ENCODE results near the gene RNF121.

Gene RNF121

DNA sequence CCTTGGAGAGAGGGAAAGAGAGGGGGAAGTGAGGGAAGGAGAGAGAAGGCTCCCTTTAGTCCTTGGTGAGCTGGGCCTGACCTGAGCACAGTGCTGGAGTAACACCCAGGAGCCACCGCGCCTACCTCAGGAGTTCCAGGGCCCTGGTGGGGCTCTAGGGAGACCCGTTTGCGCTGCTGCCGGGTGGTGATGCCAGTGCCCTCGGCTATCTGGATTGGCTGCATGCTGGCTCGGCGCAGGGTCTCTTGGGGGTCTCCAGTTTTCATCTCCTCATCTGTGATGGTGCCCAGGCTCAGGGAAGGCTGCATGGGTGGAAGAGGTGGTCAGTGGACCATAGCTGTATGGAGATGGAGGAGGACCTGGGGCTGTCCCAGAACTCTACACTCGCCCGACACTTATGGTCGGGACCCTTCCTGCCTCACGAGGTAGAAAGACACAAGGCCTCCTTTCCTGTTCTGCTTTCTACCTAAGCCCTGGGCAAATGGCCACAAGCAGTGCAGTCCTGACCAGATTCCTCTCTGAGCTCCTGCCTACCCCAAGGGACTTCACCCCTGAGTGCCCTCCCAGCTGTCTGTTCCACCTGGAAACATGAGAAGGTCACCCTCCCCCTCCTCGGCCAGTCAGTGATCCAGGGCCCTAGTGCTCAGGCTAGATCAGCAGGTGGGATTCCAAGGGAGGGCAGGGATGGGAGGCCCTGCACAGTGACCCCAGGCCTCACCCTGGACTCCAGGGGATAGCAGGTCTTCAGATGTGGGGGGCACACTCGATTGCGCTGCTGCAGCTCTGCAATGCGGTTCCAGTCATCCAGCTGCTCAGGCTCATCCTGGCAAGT, 75.9 kb downstream of the RNF121 start:
- no peak for DNase-seq (ENCODE audit: low read depth in 1 of 2, low spot score in 1 of 2)

DNA sequence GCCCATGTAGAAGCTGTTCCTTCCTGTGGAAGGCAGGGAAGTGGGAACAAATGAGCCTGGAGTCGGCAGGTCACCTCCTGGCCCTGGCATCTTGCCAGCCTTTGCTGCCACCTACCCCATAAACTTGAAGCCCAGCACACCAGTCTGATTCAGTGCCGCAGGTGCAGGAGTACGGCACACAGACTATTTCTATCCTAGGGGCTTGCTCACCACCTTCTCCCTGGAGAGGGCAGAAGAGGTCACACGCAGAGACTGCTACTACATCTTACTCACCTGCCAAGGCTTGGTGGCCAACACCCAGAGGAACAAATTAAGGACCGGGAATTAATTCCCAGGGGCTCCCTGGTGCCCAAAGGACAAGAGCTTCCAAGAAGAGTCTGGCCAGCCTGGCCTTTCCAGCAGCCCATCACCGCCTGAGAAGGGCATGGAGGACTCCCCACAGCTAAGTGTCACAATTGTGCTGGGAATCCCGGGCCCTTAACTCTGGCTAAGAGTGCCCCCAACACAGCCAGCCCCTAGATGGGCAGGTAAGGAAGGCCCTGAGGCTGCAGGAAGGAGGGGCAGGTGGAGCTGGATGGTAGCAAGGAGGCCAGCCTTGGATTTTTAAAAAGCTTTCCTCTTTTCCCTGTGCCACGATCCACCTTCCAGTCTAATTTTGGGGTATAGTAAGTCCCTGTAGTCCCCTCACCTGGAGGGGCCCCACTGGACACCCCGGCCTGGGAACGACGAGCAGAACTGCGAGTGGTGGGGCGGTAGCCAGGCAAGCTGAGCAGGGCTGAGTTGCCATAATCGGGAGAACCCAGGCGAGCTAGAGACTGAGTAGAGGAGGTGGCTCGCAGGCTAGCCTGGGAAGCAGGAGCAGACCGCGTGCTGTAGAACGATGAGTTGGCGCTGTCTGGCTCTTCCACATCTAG, 76.8 kb downstream of the RNF121 start:
- DNase-seq (ENCODE audit: low read depth in 1 of 2, low spot score in 1 of 2) = no peak

DNA sequence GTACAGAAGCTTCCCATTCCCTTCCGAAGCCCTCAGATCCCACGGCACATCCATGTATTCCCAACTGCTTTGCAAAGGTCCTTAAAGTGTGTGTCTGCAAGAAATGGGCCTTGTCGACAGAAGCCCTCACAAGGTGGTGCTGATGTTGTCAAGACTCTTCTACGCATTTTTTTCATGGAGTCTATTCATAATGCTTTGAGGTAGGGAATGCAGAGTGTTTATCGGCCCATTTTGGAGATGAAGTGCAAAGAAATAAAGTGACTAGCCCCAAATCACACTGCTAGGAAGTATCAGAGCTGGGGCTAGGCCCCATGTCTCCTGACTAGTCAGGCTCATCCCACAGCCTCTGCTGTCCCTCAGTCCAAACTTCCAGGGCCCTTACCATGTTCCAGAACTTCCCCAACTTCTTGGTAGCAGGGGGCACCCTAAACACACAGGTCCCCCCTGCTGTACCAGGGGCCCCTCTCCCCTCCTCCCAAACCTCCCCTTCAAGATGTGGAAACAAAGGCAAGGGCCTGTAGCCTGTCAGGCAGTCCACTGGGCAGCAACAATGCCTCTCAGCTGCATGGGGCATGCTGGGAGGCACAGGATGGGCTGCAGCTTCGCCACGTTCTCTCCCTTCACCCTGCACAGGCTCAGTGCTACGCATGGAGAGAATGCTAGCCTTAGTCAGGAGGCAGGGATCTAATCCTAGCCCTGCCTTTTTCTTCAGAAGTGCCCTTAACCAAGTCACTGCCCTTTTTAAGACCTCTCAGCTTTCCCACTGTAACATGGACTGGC, 77.7 kb downstream of the RNF121 start:
- DNase-seq (ENCODE audit: low read depth in 1 of 2, low spot score in 1 of 2) = no peak

DNA sequence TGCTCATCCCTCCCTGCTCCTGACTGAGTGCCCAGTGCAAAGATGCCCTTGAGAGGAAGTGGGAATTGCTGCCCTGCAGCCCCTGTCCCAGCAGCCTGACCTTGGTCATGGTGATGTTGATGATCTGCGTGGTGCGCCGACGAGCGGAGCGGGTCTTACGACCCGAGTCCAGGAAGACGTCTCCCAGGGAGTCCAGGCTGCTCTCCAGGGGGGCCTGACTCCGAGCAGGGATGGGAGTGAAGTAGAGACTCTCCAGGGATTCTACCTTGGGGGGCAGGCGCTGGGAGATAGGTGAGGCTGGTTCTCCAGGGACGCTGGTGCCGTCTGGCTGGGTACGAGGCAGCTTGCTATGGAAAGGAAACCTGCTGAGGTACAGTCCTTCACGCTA, 78.2 kb downstream of the RNF121 start:
- no peak for DNase-seq (ENCODE audit: low read depth in 1 of 2, low spot score in 1 of 2)

DNA sequence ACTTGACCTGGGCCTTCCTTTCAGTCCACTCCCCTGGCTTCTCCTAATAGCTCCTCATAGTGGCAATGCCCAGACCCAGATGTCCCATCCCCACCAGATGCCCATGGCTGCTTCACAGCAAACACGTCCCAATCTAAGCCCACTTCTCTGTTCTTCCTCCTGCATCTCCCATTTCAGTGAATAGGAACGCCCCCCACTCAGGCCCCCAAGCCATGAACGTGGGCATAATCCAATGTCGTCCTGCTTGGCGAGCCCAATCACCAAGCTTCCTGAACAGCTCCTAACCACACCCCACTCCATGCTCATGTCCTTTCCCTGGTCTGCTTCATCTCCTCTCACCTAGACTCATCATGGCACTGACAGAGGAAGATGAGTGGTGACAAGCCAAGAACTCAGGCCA, 78.7 kb downstream of the RNF121 start:
- DNase-seq (ENCODE audit: low read depth in 1 of 2, low spot score in 1 of 2) = no peak

DNA sequence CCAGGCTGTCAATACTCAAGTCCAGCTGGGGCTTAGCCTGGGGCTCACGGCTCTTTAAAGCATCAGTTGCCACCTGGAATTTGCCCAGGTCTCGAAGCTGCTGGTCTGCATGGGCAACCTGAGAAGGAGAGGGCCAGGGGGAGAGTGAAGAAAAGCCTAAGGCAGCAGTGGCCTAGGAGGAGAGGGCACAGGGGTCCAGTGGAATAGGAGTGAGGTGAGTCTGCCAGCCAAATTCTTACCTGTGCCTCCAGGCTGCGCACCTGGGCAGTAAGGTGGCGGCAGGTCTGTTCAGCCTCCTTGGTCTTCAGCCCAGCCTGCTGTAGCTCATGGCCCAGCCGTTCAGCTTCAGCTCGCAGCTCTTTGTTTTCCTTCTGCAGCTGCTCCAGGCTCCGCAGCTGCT, 79.9 kb downstream of the RNF121 start:
- DNase-seq (ENCODE audit: low read depth in 1 of 2, low spot score in 1 of 2) = no peak

DNA sequence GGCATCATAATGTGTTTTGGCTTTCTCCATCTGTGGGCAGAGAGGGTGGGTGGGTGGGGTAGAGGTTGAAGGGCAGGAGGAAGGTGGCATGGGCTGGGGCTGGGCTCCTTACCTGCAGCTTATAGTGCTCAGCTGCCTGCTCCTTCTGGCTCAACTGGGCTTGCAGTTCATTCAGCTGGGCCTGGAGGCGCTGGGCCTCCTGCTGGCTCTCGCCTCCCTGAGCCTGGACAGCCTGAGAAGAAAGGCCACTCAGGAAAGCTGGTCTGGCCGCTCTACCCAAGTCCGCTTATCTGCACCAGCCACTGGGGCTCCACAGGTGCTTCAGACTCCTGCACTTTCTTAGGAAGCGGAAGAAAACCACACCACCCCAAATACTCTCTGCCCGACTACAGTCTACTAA, 80.3 kb downstream of the RNF121 start:
- no peak for DNase-seq (ENCODE audit: low read depth in 1 of 2, low spot score in 1 of 2)

DNA sequence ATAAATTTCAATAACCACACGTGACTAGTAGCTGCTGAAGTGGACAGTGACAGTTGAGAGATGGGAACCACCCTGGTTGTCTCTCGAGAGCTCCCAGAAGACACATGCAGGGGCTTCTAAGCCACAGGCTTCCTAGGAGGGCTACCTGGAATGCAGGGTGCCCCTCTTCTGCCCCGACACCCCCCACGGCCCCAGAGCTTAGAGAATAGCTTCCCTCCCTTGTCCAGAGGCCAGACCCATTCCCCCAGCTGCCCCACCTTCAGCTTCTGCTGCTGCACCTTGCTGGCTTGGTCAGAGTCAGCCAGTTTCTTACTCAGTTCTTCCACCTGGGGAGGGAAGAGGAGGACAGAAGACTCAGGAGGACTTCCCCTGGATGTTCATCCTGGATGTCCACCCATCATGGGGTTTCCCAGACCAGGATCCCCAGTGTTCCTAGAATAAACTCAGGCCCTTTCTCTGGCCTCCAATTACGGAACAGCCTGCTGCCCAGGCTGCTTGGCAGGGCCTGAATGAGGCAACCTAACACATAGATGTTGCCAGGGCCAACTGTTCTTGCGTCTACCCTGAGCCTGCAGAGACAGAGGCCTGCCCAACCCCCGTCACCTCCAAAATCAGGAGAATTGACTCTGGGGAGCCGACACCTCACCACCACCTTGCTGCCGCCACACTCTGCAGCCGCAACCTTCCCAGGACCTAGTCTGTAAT, 81.8 kb downstream of the RNF121 start:
- DNase-seq (ENCODE audit: low read depth in 1 of 2, low spot score in 1 of 2) = no peak

DNA sequence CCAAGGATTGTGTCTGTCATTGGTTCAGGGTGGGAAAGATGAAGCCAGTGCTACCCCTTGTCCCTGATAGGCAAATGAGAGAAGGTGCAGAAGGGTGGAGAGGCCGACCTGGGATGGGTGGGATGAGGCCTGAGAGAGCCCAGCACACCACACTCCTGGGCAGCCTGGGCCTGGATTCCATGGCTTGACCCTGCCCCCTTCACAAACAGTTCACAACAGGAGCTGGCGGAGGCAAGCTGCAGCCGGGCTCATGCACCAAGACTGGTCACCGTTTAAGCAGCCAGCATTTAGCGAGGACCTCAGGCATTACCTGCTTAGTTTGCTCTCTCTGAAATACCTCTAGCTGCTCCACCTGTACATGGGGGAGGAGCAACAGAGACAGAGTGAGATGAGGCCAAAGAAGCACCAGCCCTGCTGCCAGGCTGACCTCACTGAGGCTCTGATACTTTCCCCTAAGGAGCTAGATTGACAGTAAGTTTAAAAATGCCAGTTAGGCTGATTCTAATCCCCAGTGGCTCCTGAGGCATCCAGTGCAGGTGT, 83.3 kb downstream of the RNF121 start:
- no peak for DNase-seq (ENCODE audit: low read depth in 1 of 2, low spot score in 1 of 2)

DNA sequence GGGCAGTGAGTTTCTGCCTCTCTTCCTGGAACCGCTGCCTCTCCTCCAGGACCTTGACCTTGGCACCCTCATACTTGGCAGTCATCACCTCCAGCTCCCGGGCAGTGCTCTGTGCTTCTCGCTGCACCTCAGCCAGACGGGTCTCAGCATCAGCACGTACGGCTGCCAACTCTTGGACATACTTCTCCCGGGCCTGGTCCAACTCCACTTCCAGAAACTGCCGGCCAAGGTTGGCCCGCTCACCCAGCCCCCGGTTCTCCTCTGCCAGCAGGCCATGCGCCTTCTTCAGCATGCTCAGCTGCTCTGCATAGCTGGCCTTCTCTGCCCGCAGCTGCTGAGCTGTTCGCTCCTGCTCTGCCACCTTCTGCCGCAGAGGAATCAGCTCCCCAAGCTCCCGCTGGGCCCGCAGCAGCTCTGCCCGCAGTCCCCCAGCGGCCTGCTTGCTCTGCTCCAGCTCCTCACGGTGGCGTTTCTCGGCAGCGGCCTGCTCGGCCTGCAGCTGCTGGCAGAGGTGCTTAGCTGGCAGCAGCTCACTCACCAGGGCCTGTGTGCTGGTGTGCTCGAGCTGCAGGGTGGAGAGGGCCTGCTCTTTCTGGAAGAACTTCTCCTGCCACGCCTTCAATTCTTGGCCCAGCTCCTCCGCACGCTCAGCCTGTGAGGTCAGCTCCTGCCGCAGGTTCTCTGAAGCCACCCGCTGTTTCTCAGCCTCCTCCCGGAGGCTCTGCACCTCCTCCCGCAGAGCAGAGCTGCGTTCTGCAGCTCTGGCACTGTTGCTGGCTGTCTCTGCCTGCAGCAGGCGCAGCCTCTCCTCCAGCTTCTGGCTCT, 84.3 kb downstream of the RNF121 start:
- no peak for DNase-seq (ENCODE audit: low read depth in 1 of 2, low spot score in 1 of 2)

DNA sequence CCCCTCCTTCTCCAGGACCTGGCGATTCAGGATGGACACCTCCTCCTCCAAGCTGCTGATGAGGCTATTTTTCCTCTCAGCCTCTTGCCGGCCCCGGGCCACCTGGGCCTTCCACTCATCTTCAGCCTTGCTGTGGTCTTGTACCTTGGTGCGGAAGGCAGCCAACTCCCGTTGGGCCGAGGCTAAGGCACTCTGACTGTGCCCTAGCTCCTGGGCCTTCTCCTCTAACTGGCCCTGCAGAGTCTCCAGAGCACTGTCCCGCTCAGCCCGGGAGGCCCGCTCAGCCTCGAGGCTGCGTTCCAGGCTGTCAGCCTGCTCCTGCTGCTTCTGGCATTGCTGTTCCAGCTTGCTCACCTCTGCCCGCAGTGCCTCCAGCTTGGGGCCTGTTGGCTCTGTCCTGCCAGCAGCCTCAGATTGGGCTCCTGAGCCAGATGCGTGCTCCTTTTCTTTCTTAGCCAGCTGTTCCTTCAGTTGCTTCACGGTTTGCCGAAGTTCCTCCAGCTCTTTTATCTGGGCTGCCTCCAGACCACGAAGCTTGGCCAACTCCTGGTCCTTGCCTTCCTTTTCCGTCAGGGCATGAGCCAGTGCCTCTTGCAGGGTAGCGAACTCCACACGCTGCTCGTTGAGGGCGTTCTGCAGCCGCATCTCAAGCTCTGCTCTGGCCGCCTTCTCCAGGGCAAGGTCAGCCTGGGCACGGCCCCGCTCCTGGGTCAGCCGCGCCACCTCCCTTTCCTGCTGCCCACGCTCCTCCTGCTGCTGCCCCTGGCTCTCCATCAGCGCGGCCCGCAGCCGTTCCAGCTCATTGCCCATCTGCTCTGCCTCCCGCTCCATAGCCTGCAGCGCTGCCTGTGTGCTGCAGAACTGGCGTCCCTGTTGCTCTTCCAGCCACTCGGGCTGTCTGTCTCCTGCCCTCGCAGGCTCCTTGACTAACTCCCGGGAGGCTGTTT, 85.2 kb downstream of the RNF121 start:
- no peak for DNase-seq (ENCODE audit: low read depth in 1 of 2, low spot score in 1 of 2)

DNA sequence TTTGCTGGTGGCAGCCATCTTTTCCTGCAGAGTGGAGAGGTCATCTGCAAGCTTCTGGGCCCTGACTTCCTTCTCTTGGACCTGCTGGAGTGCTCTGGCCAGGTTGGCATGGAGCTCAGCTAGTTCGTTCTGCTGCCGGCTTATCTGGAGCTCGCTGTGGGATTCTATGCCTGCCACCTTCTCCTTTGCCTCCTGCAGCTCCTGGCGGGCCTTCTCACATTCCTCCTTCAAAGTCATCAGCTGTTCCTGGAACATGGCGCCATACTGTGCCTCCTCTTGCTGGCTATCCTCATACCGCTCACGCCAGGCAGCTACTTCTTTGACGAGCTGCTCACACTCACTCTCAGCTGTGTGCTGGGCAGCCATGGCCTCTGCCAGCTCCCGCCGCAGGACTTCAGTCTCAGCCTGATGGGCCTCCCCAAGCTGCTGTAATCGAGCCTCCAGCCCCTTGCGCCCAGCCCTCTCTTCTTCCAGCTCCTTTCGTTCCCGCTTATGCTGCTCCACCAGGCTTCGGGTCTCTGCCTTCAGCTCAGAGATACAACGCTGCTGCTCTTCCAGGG, 86.0 kb downstream of the RNF121 start:
- DNase-seq (ENCODE audit: low read depth in 1 of 2, low spot score in 1 of 2) = no peak

DNA sequence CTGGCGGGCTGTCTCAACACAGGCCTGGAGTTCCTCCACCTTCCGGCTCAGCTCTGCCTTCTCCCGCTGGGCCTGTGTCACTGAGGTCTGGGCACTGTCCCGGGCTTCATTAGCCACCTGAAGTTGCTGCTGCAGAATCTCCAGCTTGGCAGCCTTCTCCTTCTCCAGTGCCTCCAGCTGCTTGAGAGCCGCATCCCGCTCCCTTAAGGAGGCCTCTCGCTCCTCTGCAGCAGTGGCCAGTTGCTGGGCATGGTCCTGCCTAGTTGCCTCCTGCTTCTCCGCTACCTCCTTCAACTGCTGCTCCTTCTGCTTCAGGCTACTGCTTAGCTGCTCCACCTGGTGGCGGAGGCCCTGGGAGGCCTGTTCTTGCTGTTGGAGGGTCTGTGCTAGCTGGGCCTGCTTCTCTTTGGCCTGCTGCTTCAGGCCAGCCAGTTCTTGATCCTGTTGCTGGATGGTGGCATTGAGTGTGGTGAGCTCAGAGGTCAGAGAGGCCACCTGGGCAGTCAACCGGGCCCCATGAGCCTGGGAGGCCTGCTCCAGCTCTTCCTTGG, 86.7 kb downstream of the RNF121 start:
- no peak for DNase-seq (ENCODE audit: low read depth in 1 of 2, low spot score in 1 of 2)

DNA sequence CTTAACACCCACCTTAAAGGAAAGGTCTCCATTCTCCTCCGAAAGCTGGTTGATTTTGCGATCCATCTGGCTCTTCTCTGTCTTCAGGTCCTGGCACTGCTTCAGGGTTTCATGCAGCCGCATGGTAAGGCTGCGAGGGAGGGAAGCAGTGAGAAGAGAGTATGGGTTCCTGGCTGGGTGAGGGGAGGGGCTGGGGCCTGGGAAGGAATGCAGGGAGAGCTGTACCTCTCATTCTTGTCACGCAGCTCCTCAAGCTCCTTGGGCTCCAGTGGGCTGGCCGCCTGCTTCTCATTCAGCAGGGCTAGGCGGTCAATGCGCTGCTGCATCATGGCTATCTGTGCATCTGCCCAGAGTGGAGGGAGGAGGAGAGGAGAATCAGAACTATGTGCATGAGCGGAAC, 89.3 kb downstream of the RNF121 start:
- no peak for DNase-seq (ENCODE audit: low read depth in 1 of 2, low spot score in 1 of 2)

DNA sequence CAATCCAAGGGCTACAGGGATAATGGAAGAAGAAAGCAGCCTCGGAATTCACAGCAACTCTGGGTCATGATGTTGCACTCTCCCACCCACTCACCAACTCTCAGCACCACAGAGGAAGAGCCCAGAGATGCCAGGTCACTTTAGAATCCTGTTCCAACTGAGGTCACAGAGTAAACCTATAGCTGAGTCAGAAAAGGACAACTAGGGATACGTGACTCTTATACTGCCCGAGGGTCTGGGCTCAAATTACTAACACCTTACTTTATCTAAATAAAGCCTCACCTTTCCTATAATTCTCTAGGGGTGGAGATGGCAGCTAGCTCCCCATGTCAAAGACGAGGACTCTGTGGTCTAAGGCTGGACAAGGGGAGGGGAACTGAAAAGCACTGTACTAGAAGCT, 94.5 kb downstream of the RNF121 start:
- DNase-seq (ENCODE audit: low read depth in 1 of 2, low spot score in 1 of 2) = no peak

DNA sequence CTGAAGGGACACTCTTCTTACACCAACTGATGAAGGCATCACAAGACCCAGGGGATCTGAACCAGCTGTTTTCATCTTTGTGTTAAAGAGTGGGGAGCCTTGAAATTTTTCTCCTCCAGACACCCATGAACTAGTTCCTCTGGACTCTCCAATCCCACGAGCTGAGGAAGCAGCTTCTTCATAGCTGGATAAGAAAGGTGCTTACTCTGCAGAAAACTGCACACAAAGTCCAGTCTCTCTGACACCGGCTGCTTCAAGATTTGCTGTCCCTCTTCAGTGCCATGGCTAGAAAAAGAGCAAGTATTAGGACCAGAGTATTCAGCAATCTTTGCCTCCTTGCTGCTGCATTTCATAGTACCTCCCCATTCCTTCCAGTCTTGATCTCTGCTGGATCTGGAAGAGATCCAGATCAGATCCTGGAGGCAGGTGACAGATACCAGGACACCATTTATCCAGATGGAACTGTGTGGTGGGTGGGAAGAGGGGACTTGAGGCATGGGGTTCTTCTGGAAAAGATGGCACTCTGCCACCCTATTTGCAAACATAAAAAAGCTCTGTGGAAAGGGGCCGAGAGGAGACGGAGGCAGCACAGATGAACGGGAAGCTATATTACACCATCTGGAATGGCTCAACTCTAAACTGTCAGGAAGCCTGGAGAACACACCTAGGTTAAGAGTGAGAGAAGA, 95.4 kb downstream of the RNF121 start:
- no peak for DNase-seq (ENCODE audit: low read depth in 1 of 2, low spot score in 1 of 2)

DNA sequence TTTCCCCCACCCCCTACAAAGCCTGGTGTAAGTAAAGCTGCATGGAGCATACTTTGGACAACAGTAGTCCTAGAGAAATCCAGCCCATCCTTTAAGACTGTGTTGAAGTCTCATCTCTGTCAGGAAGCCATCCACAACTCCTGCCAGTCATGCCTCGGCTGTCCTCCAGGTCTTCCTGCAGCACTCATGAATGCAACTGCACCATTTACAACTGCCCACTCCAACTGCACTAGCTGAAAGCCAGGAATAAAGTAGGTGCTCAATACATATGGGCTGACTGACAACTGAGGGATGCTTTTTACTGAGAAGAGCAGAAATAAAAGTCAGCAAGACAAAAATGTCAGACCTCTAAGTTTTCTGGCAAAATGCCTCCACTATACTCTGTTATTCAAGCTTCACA, 97.2 kb downstream of the RNF121 start:
- DNase-seq (ENCODE audit: low read depth in 1 of 2, low spot score in 1 of 2) = no peak

All from activated CD4-positive, alpha-beta T cell treated with anti-CD3 and anti-CD28 coated beads, Interleukin-2, amount 50 U/mL, for 24 hours (primary cell).